HEK293T (cell line): ENCODE data around the gene STK39.

ENCODE experiments used
- BHLHE40 ChIP-seq: fragments of 450-650 bp; IDR thresholded peaks from 2 replicates; pipeline ENCODE4 v1.6.1; 2016; ENCODE audit warnings: mild to moderate bottlenecking, moderate library complexity, borderline replicate concordance
- CTBP1 ChIP-seq: fragments of 450-650 bp; IDR thresholded peaks from 2 replicates; pipeline ENCODE4 v1.6.1; 2016; ENCODE audit warnings: borderline replicate concordance
- ELF4 ChIP-seq: fragments of 450-650 bp; IDR thresholded peaks from 2 replicates; pipeline ENCODE4 v1.6.1; 2017; ENCODE audit warnings: antibody characterized with exemption
- FOXK2 ChIP-seq: fragments of 450-650 bp; IDR thresholded peaks from 2 replicates; pipeline ENCODE4 v1.6.1; 2016; ENCODE audit warnings: mild to moderate bottlenecking
- FOXM1 ChIP-seq: fragments of 450-650 bp; IDR thresholded peaks from 2 replicates; pipeline ENCODE4 v1.6.1; 2017; ENCODE audit warnings: mild to moderate bottlenecking, borderline replicate concordance
- LEF1 ChIP-seq: fragments of 450-650 bp; IDR thresholded peaks from 2 replicates; pipeline ENCODE4 v1.6.1; 2017; ENCODE audit warnings: mild to moderate bottlenecking, borderline replicate concordance
- NFRKB ChIP-seq: fragments of 450-650 bp; IDR thresholded peaks from 2 replicates; pipeline ENCODE4 v1.6.1; 2016; ENCODE audit warnings: mild to moderate bottlenecking, moderate library complexity
- TF ChIP-seq, protein P1 (sequence below): fragments of 450-650 bp; IDR thresholded peaks from 2 replicates; pipeline ENCODE4 v1.6.1; 2016

DNA sequence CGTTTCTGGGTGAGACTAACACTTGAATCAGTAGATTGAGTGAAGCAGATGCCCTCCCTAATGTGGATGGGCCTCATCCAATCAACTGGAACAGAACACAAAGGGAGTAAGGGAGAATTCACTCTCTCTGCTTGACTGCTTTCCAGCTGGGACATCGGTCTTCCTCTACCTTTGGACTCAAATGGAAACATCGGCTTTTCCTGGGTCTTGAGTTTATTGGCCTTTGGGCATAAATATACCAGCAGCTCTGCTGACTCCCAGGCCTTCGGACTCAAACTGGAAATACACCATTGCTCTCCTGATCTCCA, 311.6 kb downstream of the STK39 start:
- no peak for TF ChIP-seq LEF1
- TF ChIP-seq FOXM1: no peak
- TF ChIP-seq, protein P1, sequence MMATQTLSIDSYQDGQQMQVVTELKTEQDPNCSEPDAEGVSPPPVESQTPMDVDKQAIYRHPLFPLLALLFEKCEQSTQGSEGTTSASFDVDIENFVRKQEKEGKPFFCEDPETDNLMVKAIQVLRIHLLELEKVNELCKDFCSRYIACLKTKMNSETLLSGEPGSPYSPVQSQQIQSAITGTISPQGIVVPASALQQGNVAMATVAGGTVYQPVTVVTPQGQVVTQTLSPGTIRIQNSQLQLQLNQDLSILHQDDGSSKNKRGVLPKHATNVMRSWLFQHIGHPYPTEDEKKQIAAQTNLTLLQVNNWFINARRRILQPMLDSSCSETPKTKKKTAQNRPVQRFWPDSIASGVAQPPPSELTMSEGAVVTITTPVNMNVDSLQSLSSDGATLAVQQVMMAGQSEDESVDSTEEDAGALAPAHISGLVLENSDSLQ: no peak
- no peak for TF ChIP-seq BHLHE40
- no peak for TF ChIP-seq NFRKB
- no peak for TF ChIP-seq FOXK2
- TF ChIP-seq CTBP1: no peak
- no peak for TF ChIP-seq ELF4
